Ecto neural progenitor cell (in vitro differentiated cells): ENCODE data around the gene GATA3.

ENCODE experiments used
- DNase-seq: peaks from one replicate; pipeline ENCODE4 v3.0.0-alpha.2; 2018; ENCODE audit warnings: low spot score

Gene GATA3

GRCh38 chr10:8037941-8038894 is 16.3 kb upstream of the GATA3 start:
- peak; percentile 48 for DNase-seq

- DNase-seq, result no peak
Measured at GRCh38 chr10:8039321-8039881, 15.1 kb upstream of the GATA3 start.

- DNase-seq, result no peak
Measured at GRCh38 chr10:8040651-8041050, 13.8 kb upstream of the GATA3 start.

GRCh38 chr10:8041284-8041991 is 13.1 kb upstream of the GATA3 start:
- no peak for DNase-seq

- peak; percentile 45 for DNase-seq
Measured at GRCh38 chr10:8041992-8042720, 12.3 kb upstream of the GATA3 start.

GRCh38 chr10:8042721-8043568 is 11.5 kb upstream of the GATA3 start:
- peak; percentile 53 for DNase-seq

GRCh38 chr10:8043569-8044306 is 10.8 kb upstream of the GATA3 start:
- peak; percentile 72 for DNase-seq

- no peak for DNase-seq
Measured at GRCh38 chr10:8044331-8044907, 10.1 kb upstream of the GATA3 start.

GRCh38 chr10:8044908-8045725 is 9.4 kb upstream of the GATA3 start:
- peak; percentile 60 for DNase-seq

- DNase-seq, result no peak
Measured at GRCh38 chr10:8045726-8046494, 8.6 kb upstream of the GATA3 start.

- peak; percentile 50 for DNase-seq
Measured at GRCh38 chr10:8047452-8048280, 6.8 kb upstream of the GATA3 start.

- DNase-seq, result peak; percentile 63
Measured at GRCh38 chr10:8048281-8049008, 6.0 kb upstream of the GATA3 start.

GRCh38 chr10:8049045-8049864 is 5.2 kb upstream of the GATA3 start:
- DNase-seq, result peak; percentile 58

- peak; percentile 67 for DNase-seq
Measured at GRCh38 chr10:8049865-8050555, 4.5 kb upstream of the GATA3 start.

GRCh38 chr10:8050556-8051108 is 3.9 kb upstream of the GATA3 start:
- peak; percentile 84 for DNase-seq
